NCI-H446 treated with DMSO at 0.1 percent for 48 hours (cell line): ENCODE data around the gene C16orf89.
"Not testable (repeated sequence)": the region's sequence is repeated elsewhere in the genome, so short reads cannot be mapped to it uniquely, and the experiment has no call there.

ENCODE experiments used
- DNase-seq: peaks from one replicate; lab custom pipeline; 2025; lab: John Stamatoyannopoulos, UW

Gene C16orf89

GRCh38 chr16:5084099-5084731 is 18.5 kb upstream of the C16orf89 start:
- DNase-seq, result not testable (repeated sequence)

GRCh38 chr16:5083646-5084045 is 17.9 kb upstream of the C16orf89 start:
- DNase-seq, result not testable (repeated sequence)

DNA sequence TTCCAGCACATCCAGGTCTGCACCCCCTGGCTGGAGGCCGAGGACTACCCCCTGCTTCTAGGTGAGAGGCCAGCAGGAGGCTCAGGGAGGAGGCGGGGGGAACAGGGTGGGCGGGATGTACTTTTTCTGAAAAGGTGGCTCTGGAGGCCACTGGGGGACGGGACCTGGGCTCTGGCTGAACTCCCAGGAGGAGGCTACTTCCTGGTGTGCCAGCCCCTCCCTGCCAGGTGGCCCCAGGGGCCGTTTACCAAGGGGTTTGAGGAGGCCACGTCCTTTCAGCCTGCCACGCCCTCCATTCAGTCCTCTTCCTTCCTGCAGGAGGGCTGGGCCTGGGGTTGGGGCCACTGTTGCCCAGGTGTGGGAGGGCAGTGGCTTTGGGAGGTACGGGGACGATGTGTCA is 15.2 kb upstream of the C16orf89 start:
- DNase-seq, result not testable (repeated sequence)

DNA sequence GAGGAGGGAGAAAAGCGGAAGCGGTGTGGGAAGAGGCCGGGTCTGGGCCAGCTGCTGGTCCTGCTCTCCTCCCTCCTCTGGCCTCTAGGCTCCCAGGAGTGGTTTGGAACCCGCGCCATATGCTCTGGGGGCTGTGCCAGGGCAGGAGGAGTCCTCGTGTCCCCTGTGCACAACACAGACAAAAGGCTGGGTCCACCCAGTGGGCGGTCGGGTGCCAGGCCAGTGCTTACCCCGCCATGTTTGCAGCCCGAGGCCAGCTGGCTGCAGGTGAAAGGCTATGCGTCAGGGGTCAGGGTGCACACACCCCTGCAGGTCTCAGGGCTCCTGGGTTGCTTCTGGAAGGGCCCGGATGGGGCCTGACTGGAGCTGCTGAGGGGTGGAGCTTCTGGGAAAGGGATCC is 14.7 kb upstream of the C16orf89 start:
- DNase-seq, result not testable (repeated sequence)

DNA sequence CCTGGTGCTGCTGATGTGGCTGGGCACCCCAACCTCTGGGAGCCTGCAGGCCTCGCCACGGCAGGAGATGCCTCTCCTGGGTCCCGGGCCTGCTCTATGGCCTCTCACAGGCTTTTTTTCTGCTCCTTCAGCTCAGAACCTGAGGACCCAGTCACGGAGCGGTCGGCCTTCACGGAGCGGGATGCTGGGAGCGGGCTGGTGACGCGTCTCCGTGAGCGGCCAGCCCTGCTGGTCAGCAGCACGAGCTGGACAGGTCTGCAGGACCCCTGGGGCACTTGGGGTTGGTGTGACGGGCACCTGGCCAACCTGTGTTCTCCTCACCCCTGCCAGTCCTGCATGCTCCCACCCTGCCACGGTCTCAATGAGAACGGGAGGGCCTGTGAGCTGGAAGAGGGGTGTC is 12.9 kb upstream of the C16orf89 start:
- no peak for DNase-seq

DNA sequence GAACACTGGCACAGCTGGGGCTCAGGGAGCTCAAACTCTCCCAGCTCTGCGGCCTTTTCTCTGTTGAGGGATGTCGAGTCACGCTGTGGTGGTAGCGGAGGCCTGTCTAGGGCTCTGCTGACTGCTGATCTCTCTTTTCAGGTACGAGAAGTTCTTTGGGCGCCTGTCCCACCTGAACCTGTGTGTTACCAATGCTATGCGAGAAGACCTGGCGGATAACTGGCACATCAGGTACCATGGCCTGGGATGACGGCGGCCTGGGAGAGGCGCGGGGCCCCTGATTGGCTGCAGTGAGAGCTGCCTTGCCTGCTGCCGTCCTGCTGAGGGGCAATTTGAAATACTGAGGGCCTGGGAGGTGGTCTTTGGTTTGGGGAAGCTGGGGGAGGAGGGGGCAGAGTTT is 11.5 kb upstream of the C16orf89 start:
- DNase-seq, result no peak

DNA sequence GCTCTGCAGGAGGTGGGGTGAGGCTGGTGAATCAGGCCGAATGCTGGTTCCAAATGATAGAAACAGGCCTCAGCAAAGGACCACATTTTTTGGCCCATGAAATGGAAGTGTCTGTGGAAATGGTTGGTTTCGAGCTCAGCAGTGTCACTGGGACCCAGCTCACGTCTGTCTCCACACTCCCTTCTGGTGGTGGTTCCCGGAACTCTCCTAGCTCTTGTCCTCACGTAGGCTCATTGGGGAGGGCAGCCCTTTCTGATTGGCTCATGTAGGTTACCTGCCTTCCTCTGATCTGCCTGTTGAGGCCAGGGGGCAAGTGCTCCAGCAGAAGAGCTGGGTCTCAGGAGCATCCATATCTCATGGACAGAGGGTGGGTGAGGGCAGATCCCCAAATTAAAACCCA is 9.9 kb upstream of the C16orf89 start:
- no peak for DNase-seq

GRCh38 chr16:5073771-5074170 is 8.0 kb upstream of the C16orf89 start:
- DNase-seq, result not testable (repeated sequence)

DNA sequence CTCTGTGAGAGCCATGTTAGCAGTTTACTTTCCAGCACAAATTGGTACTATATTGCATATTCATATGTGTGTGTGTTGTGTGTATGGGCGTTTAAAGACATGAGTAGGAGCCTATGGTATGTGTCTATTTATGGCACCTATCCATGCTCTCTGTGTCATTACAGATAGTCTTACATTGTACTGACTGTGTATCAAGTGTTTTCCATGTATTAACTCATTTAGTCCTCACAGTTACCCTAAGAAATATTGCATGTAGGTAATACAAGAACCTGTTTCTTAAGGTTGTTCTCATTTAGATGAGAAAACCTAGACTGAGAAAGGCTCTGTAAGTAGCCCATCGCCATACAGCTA is 7.5 kb upstream of the C16orf89 start:
- DNase-seq, result no peak

DNA sequence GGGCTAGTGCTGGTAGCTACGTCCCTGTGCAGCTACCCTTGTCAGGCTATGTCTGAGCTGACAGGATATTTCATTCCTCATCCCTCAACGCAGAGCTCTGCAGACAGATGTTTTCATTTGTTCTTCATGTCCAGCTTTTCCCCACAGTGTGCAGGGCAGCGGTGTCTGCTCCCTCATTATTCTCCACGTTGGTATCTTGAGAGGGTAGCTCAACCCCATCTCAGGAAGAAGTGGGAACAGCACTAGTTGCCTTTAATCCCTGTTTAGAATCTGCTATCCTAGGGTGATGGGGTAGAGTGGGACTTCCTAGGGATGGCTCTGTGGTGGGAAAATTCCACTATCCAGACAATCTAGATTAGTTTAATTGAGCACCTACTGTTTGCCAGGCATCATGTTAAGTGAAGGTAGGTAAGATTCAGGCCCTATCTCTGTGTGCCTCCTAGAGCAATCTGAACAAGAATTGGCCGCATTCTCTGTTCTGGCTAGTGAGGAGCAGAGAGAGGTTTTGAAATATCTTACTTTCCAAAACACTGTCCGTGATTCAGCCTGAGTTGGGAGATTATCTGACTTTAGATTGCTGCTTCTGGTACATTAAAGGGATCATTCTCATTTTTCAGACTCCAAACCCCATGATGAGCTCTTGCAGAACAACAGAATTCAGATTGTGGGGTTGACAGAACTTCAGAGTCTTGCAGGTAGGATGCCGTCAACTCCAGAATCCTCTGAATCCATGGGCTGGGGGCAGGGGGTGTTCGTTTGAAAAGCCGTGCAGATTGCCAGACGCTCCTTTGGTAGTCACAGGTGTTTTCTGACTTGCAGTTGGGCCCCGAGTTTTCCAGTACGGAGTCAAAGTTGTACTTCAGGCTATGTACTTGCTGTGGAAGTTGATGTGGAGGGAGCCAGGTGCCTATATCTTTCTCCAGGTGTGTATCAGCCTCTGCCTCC is 6.8 kb upstream of the C16orf89 start:
- no peak for DNase-seq

DNA sequence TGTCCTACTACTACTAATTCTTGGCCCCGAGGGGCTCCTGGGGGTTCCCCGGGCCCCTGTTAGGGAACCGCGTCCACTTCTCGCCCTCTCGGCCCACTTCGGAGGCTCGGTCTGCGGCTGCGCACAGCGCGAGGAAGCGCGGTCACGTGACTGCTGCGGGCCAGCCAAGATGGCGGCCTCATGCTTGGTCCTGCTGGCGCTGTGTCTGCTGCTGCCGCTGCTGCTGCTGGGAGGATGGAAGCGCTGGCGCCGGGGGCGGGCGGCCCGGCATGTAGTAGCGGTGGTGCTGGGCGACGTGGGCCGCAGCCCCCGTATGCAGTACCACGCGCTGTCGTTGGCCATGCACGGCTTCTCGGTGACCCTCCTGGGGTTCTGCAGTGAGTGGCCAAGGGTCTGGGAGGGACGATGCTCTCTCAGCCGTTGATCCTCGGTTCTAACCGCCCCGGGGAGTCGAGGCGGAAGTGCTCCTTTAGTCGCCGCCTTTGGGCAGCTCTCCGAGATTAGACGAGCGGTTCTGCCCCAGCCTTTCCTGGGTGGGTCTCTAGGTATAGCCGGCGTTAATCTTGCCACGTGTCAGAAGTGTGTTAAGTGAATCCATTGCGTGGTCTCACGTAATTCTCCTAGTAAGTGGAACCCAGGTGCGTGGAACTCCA is 6.1 kb upstream of the C16orf89 start, which contains the start of gene ALG1:
Gene ALG1, plus strand, starts transcription at position 163 of the 653 bp plus-strand sequence. Its CDS starts 7 bp downstream, at position 170.
- DNase-seq, result peak; percentile 47

DNA sequence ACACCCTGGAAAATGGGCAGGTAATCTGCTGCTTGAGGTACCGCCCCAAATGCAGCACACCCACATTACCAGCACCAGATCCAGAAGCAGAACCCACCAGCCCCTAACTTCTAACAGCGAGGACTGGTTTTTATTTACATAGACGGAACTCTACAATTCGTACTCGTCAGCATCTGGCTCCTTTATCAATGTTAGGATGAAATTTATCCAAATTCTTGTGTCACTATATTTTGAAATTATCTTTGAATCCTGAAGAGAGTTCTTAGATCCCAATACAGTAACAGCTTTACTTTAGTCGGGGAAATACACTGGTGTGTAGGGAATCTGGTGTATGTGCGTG is 5.6 kb upstream of the C16orf89 start:
- no peak for DNase-seq

- DNase-seq, result no peak
Observed at GRCh38 chr16:5070431-5071186, 4.9 kb upstream of the C16orf89 start.

GRCh38 chr16:5069854-5070253 is 4.1 kb upstream of the C16orf89 start:
- DNase-seq, result no peak

GRCh38 chr16:5069048-5069447 is 3.3 kb upstream of the C16orf89 start:
- DNase-seq, result no peak

DNA sequence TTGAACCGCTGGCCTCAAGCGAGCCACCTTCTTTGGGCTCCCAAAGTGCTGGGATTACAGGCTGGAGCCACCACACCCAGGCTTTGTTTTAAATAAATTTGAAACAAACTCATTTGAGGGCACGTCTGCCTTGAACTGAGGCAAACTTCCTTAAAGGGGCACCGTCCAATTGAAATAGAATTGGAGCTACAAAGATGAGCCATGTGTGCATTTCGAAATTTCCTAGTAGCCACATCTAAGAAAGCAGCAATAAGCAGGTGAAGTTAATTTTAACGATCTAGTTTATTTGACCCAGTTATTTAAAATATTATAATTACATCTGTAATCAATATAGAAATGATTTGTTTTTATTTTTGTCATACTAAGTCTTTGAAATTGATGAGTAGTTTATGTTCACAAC is 755 bp upstream of the C16orf89 start:
- no peak for DNase-seq

- DNase-seq, result no peak
Observed at GRCh38 chr16:5065326-5065725, 430 bp downstream of the C16orf89 start.

DNA sequence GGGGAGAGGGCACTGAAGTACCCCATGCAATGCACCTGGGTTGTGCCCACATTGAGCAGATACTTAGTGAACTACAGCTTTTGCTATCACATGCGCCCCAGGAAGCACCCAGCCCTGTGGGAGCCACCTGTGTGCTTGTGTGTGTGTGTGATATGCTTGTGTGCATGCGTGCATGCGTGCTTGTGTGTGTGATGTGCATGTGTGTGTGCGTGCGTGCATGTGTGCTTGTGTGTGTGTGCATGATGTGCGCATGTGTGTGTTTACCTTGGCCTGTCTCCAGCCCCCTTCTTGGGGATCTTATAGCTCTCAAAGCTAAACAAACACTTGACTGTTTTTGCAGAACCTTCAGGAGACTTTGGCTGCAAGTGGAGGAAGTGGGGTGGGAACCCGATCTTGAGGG is 841 bp downstream of the C16orf89 start:
- DNase-seq, result no peak

GRCh38 chr16:5062790-5063765 is 2.7 kb downstream of the C16orf89 start:
- no peak for DNase-seq

DNA sequence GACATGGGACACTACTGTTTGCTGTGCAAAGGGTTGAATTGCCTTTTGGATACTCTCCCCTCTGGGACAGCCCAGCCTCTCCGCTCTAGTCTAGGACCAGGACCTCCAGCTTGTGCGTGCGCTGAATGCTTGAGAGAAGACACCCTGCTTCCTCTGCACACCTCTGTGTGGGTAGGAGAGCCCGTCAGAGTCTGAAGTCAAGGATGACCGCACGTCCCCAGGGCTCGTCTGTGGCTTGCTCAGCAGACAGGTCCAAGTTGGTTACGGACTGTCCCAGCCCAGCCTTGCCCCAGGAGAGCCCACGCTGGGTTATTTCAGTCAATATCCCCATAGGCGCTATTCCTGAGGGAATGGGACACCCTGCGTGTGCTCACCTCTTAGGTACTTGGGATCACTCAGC is 3.7 kb downstream of the C16orf89 start:
- no peak for DNase-seq

- no peak for DNase-seq
Observed at GRCh38 chr16:5060073-5060641, 5.6 kb downstream of the C16orf89 start.
